HG03460 (cell line): Measurements from ENCODE around the gene DES.
"Not testable (repeated sequence)": the region's sequence is repeated elsewhere in the genome, so short reads cannot be mapped to it uniquely, and the experiment has no call there.

Experiments
- ATAC-seq: cut with Tn5 transposase; IDR thresholded peaks from one replicate; pipeline ENCODE4 v1.9.1; 2021; ENCODE audit not compliant: unreplicated experiment

The DES gene

GRCh38 chr2:219399716-219400478, 18.3 kb upstream of the DES start:
- ATAC-seq = no peak

GRCh38 chr2:219400562-219400961, 17.6 kb upstream of the DES start:
- ATAC-seq = no peak

- no peak for ATAC-seq
Observed at GRCh38 chr2:219401606-219402005, 16.6 kb upstream of the DES start.

- ATAC-seq = peak; percentile 89
Observed at GRCh38 chr2:219402665-219403515, 15.3 kb upstream of the DES start.

- no peak for ATAC-seq
Observed at GRCh38 chr2:219403861-219404260, 14.3 kb upstream of the DES start.

- ATAC-seq = no peak
Observed at GRCh38 chr2:219404291-219404910, 13.8 kb upstream of the DES start.

GRCh38 chr2:219404954-219405353, 13.2 kb upstream of the DES start:
- ATAC-seq = no peak

- no peak for ATAC-seq
Observed at GRCh38 chr2:219405451-219405850, 12.7 kb upstream of the DES start.

- ATAC-seq = no peak
Observed at GRCh38 chr2:219405958-219406860, 12.0 kb upstream of the DES start.

GRCh38 chr2:219406861-219407230, 11.3 kb upstream of the DES start:
- ATAC-seq = no peak

GRCh38 chr2:219407343-219407742, 10.8 kb upstream of the DES start:
- ATAC-seq = not testable (repeated sequence)

GRCh38 chr2:219408204-219408603, 10.0 kb upstream of the DES start:
- ATAC-seq = no peak

GRCh38 chr2:219408631-219409030, 9.5 kb upstream of the DES start:
- no peak for ATAC-seq

- no peak for ATAC-seq
Observed at GRCh38 chr2:219409619-219410018, 8.6 kb upstream of the DES start.

GRCh38 chr2:219410390-219410789, 7.8 kb upstream of the DES start:
- no peak for ATAC-seq

- no peak for ATAC-seq
Observed at GRCh38 chr2:219414857-219415256, 3.3 kb upstream of the DES start.

GRCh38 chr2:219415580-219416234, 2.5 kb upstream of the DES start:
- no peak for ATAC-seq

GRCh38 chr2:219416235-219416602, 2.0 kb upstream of the DES start:
- no peak for ATAC-seq

GRCh38 chr2:219416938-219417337, 1.2 kb upstream of the DES start:
- no peak for ATAC-seq

GRCh38 chr2:219417374-219417773, 803 bp upstream of the DES start:
- no peak for ATAC-seq

GRCh38 chr2:219419012-219419324, 791 bp downstream of the DES start:
- ATAC-seq = no peak
